Epithelial cell of prostate (primary cell): Measurements from ENCODE around the gene NELFB.

Source experiments
- DNase-seq: peaks from one replicate; pipeline ENCODE4 v3.0.0-alpha.2; 2011; ENCODE audit warnings: low read depth, low spot score
- H3K27ac ChIP-seq: fragments of 450-650 bp; 2 replicates; pipeline ENCODE4 v1.5.1; 2017; ENCODE audit warnings: mild to moderate bottlenecking

Gene NELFB

GRCh38 chr9:137254624-137255447 lies at the start of gene NELFB:
TSS of gene NELFB (plus strand) at chr9:137255327.
- no peak for DNase-seq
- peak within 1 kb of the TSS; percentile 53 for H3K27ac ChIP-seq

- no peak overlapping the region for H3K27ac ChIP-seq
- no peak for DNase-seq
Observed at GRCh38 chr9:137206602-137207001, 48.5 kb upstream of the NELFB start.

- no peak for DNase-seq
- no peak overlapping the region for H3K27ac ChIP-seq
Observed at GRCh38 chr9:137211532-137211931, 43.6 kb upstream of the NELFB start.

- no peak overlapping the region for H3K27ac ChIP-seq
- DNase-seq: no peak
Observed at GRCh38 chr9:137212520-137212919, 42.6 kb upstream of the NELFB start.

- no peak overlapping the region for H3K27ac ChIP-seq
- DNase-seq: no peak
Observed at GRCh38 chr9:137213160-137214060, 41.7 kb upstream of the NELFB start.

GRCh38 chr9:137214620-137215019 lies 40.5 kb upstream of the NELFB start:
- no peak for DNase-seq
- H3K27ac ChIP-seq: no peak overlapping the region

- H3K27ac ChIP-seq: no peak overlapping the region
- no peak for DNase-seq
Observed at GRCh38 chr9:137215196-137215986, 39.7 kb upstream of the NELFB start.

- H3K27ac ChIP-seq: no peak overlapping the region
- no peak for DNase-seq
Observed at GRCh38 chr9:137216188-137216965, 38.8 kb upstream of the NELFB start.

GRCh38 chr9:137217276-137218211 lies 37.6 kb upstream of the NELFB start:
- H3K27ac ChIP-seq: peak overlapping the region; percentile 62

GRCh38 chr9:137218212-137218753 lies 36.8 kb upstream of the NELFB start:
- no peak for DNase-seq
- H3K27ac ChIP-seq: peak overlapping the region; percentile 62

More at GRCh38 chr9:137217276-137218211, 37.6 kb upstream of the NELFB start:
- no peak for DNase-seq

- no peak overlapping the region for H3K27ac ChIP-seq
Observed at GRCh38 chr9:137218754-137219271, 36.3 kb upstream of the NELFB start.

GRCh38 chr9:137219757-137220316 lies 35.3 kb upstream of the NELFB start:
- no peak overlapping the region for H3K27ac ChIP-seq
- DNase-seq: no peak

More at GRCh38 chr9:137218754-137219271, 36.3 kb upstream of the NELFB start:
- DNase-seq: no peak

GRCh38 chr9:137220317-137221094 lies 34.6 kb upstream of the NELFB start:
- DNase-seq: no peak
- no peak overlapping the region for H3K27ac ChIP-seq

- DNase-seq: no peak
- no peak overlapping the region for H3K27ac ChIP-seq
Observed at GRCh38 chr9:137221095-137221505, 34.0 kb upstream of the NELFB start.

GRCh38 chr9:137221506-137222111 lies 33.5 kb upstream of the NELFB start:
- H3K27ac ChIP-seq: peak overlapping the region; percentile 94
- no peak for DNase-seq
